Measurements from ENCODE around the gene TBX15.

DNA sequence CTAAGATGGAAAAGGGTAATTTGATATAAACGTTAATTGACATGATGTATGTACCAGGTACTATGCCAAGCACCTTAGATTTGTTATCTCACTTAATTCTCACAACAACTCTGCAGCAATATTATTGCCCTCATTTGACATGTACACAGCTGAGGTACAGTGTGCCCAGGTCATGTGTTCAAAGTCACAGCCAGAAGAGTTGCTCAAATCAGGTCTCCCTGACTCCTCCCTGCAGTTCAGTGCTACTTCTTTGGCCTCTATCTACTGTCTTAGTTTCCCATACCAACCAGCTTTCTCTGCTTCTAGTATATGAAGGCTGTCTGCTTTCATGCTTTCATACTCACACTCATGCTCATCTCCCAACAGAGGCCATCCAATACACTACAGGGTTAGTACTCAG is 15.1 kb downstream of the TBX15 start:
- TF ChIP-seq CTCF (IDR thresholded peaks at IDR 0.05) (no peak), POLR2AphosphoS5 (IDR thresholded peaks at IDR 0.05; ENCODE audit: low read depth, low read length) (no peak), TCF7L2 (IDR thresholded peaks at IDR 0.05; ENCODE audit: low read depth, low read length) (no peak), SIN3A (IDR thresholded peaks at IDR 0.05; ENCODE audit: borderline replicate concordance, insufficient read depth, low read depth, low read length) (no peak)
- TF ChIP-seq, protein P1, sequence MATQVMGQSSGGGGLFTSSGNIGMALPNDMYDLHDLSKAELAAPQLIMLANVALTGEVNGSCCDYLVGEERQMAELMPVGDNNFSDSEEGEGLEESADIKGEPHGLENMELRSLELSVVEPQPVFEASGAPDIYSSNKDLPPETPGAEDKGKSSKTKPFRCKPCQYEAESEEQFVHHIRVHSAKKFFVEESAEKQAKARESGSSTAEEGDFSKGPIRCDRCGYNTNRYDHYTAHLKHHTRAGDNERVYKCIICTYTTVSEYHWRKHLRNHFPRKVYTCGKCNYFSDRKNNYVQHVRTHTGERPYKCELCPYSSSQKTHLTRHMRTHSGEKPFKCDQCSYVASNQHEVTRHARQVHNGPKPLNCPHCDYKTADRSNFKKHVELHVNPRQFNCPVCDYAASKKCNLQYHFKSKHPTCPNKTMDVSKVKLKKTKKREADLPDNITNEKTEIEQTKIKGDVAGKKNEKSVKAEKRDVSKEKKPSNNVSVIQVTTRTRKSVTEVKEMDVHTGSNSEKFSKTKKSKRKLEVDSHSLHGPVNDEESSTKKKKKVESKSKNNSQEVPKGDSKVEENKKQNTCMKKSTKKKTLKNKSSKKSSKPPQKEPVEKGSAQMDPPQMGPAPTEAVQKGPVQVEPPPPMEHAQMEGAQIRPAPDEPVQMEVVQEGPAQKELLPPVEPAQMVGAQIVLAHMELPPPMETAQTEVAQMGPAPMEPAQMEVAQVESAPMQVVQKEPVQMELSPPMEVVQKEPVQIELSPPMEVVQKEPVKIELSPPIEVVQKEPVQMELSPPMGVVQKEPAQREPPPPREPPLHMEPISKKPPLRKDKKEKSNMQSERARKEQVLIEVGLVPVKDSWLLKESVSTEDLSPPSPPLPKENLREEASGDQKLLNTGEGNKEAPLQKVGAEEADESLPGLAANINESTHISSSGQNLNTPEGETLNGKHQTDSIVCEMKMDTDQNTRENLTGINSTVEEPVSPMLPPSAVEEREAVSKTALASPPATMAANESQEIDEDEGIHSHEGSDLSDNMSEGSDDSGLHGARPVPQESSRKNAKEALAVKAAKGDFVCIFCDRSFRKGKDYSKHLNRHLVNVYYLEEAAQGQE (IDR thresholded peaks at IDR 0.05; ENCODE audit: insufficient read depth in 1 of 2, low read depth in 2 of 2, low read length in 1 of 2): no peak
